ENCODE measurements around the gene CLDN15.

- TF ChIP-seq, protein P1, sequence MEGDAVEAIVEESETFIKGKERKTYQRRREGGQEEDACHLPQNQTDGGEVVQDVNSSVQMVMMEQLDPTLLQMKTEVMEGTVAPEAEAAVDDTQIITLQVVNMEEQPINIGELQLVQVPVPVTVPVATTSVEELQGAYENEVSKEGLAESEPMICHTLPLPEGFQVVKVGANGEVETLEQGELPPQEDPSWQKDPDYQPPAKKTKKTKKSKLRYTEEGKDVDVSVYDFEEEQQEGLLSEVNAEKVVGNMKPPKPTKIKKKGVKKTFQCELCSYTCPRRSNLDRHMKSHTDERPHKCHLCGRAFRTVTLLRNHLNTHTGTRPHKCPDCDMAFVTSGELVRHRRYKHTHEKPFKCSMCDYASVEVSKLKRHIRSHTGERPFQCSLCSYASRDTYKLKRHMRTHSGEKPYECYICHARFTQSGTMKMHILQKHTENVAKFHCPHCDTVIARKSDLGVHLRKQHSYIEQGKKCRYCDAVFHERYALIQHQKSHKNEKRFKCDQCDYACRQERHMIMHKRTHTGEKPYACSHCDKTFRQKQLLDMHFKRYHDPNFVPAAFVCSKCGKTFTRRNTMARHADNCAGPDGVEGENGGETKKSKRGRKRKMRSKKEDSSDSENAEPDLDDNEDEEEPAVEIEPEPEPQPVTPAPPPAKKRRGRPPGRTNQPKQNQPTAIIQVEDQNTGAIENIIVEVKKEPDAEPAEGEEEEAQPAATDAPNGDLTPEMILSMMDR (conservative IDR thresholded peaks at IDR 0.05; ENCODE audit: low read length): no peak
- no peak for TF ChIP-seq EZH2phosphoT487 (IDR thresholded peaks at IDR 0.05; ENCODE audit: borderline replicate concordance, low read depth, low read length)
Measured at GRCh38 chr7:101232141-101232850, 5.3 kb downstream of the CLDN15 start.

Data from OCI-LY7 (cell line).